Mesendoderm (in vitro differentiated cells): ENCODE results near the gene CMIP.

Source experiments
- DNase-seq: peaks from one replicate; pipeline ENCODE4 v3.0.0; 2013
- H2AK5ac ChIP-seq: 2 replicates; pipeline ENCODE4 v1.6.1; 2013; ENCODE audit warnings: low read length, inconsistent platforms
- H2BK120ac ChIP-seq: 2 replicates; pipeline ENCODE4 v1.6.1; 2013; ENCODE audit warnings: low read depth, mild to moderate bottlenecking, low read length, moderate library complexity, mixed read lengths
- H2BK15ac ChIP-seq: replicated peaks from 2 replicates; pipeline ENCODE4 v1.6.1; 2013; ENCODE audit warnings: low read depth, mild to moderate bottlenecking, moderate library complexity
- H2BK5ac ChIP-seq: 2 replicates; pipeline ENCODE4 v1.6.1; 2013; ENCODE audit warnings: low read length, inconsistent platforms
- H3K18ac ChIP-seq: 2 replicates; pipeline ENCODE4 v1.6.1; 2013; ENCODE audit warnings: mild to moderate bottlenecking, low read length, mixed read lengths
- H3K23ac ChIP-seq: one replicate; pipeline ENCODE4 v1.6.1; 2013; ENCODE audit warnings: low read length
- H3K27ac ChIP-seq: 2 replicates; pipeline ENCODE4 v1.5.1; 2013; ENCODE audit warnings: low read depth, mild to moderate bottlenecking, inconsistent platforms, low read length, moderate library complexity
- H3K27me3 ChIP-seq: 2 replicates; pipeline ENCODE4 v1.6.1; 2013; ENCODE audit warnings: low read length, control low read depth, mild to moderate bottlenecking, inconsistent platforms; ENCODE audit not compliant: insufficient read depth, poor library complexity
- H3K36me3 ChIP-seq: 2 replicates; pipeline ENCODE4 v1.6.1; 2013; ENCODE audit warnings: low read length, inconsistent platforms; ENCODE audit not compliant: control insufficient read depth, insufficient read depth
- H3K4ac ChIP-seq: one replicate; pipeline ENCODE4 v1.6.1; 2013; ENCODE audit warnings: low read depth, mild to moderate bottlenecking, low read length, moderate library complexity
- H3K4me1 ChIP-seq: 2 replicates; pipeline ENCODE4 v1.6.1; 2013; ENCODE audit warnings: low read depth, low read length, inconsistent platforms; ENCODE audit not compliant: control insufficient read depth
- H3K4me2 ChIP-seq: 2 replicates; pipeline ENCODE4 v1.6.1; 2013; ENCODE audit warnings: low read length
- H3K4me3 ChIP-seq: 2 replicates; pipeline ENCODE4 v1.5.1; 2013; ENCODE audit warnings: mild to moderate bottlenecking, low read length
- H3K56ac ChIP-seq: one replicate; pipeline ENCODE4 v1.6.1; 2013; ENCODE audit warnings: low read length
- H3K79me1 ChIP-seq: 2 replicates; pipeline ENCODE4 v1.6.1; 2013; ENCODE audit warnings: low read length, inconsistent platforms
- H3K79me2 ChIP-seq: 2 replicates; pipeline ENCODE4 v1.6.1; 2013; ENCODE audit warnings: mild to moderate bottlenecking, low read length; ENCODE audit not compliant: control insufficient read depth, insufficient read depth
- H3K9ac ChIP-seq: 2 replicates; pipeline ENCODE4 v1.6.1; 2013; ENCODE audit warnings: low read length, inconsistent platforms
- H4K5ac ChIP-seq: one replicate; pipeline ENCODE4 v1.6.1; 2013; ENCODE audit warnings: low read length
- H4K8ac ChIP-seq: one replicate; pipeline ENCODE4 v1.6.1; 2013; ENCODE audit warnings: low read depth, mild to moderate bottlenecking, control low read depth, low read length, moderate library complexity
- WGBS: extraction: QIAGEN DNeasy Blood & Tissue Kit; methylation state at CpG from one replicate; pipeline ENCODE4 v1.1.7; 2013; ENCODE audit warnings: low lambda C conversion rate, missing lambda C conversion rate; ENCODE audit not compliant: insufficient coverage; ENCODE audit errors: extremely low coverage; 5-methylcytosine and 5-hydroxymethylcytosine counted together

Gene CMIP

GRCh38 chr16:81519301-81520150 lies 74.9 kb downstream of the CMIP start:
- no peaks in the 10 kb centered on the region for H3K27me3 ChIP-seq
- H3K4me3 ChIP-seq = no peak overlapping the region
- H2AK5ac ChIP-seq = no peak overlapping the region
- no peak overlapping the region for H3K27ac ChIP-seq
- no peaks in the 10 kb centered on the region for H3K36me3 ChIP-seq
- H3K18ac ChIP-seq = no peak overlapping the region
- H4K5ac ChIP-seq = no peak overlapping the region
- no peak for DNase-seq
- H3K9ac ChIP-seq = no peak overlapping the region
- WGBS = no CpG with 5 or more reads among the region's 9 CpGs
- H3K23ac ChIP-seq = no peak overlapping the region
- no peaks in the 10 kb centered on the region for H3K4me1 ChIP-seq
- H3K79me1 ChIP-seq = peaks cover 35% of the 10 kb centered on the region
- H3K4ac ChIP-seq = no peak overlapping the region
- peaks cover 16% of the 10 kb centered on the region for H3K79me2 ChIP-seq
- no peak overlapping the region for H2BK15ac ChIP-seq
- no peak overlapping the region for H2BK120ac ChIP-seq
- H4K8ac ChIP-seq = no peak overlapping the region
- no peak overlapping the region for H3K56ac ChIP-seq
- H3K4me2 ChIP-seq = no peak overlapping the region
- H2BK5ac ChIP-seq = no peak overlapping the region

GRCh38 chr16:81520151-81520470 lies 75.5 kb downstream of the CMIP start:
- Histone ChIP-seq H3K79me1 (peaks cover 35% of the 10 kb centered on the region), H2BK5ac (no peak overlapping the region), H3K23ac (no peak overlapping the region), H3K27me3 (no peaks in the 10 kb centered on the region), H2BK15ac (no peak overlapping the region), H3K4me1 (no peaks in the 10 kb centered on the region), H3K9ac (no peak overlapping the region), H3K56ac (no peak overlapping the region), H4K8ac (no peak overlapping the region), H3K4me3 (no peak overlapping the region), H4K5ac (no peak overlapping the region), H3K4me2 (no peak overlapping the region), H2BK120ac (no peak overlapping the region), H2AK5ac (no peak overlapping the region), H3K27ac (no peak overlapping the region), H3K18ac (no peak overlapping the region), H3K36me3 (no peaks in the 10 kb centered on the region), H3K79me2 (peaks cover 13% of the 10 kb centered on the region), H3K4ac (no peak overlapping the region)
- no CpG with 5 or more reads among the region's 4 CpGs for WGBS
- no peak for DNase-seq

- WGBS = no CpG with 5 or more reads among the region's 5 CpGs
- no peaks in the 10 kb centered on the region for H3K36me3 ChIP-seq
- no peak overlapping the region for H3K9ac ChIP-seq
- no peak overlapping the region for H3K23ac ChIP-seq
- H3K79me1 ChIP-seq = peaks cover 33% of the 10 kb centered on the region
- no peak overlapping the region for H3K56ac ChIP-seq
- no peak overlapping the region for H2BK15ac ChIP-seq
- H3K27ac ChIP-seq = no peak overlapping the region
- H3K4ac ChIP-seq = no peak overlapping the region
- no peaks in the 10 kb centered on the region for H3K4me1 ChIP-seq
- H3K79me2 ChIP-seq = peaks cover 13% of the 10 kb centered on the region
- no peak overlapping the region for H2BK5ac ChIP-seq
- no peak overlapping the region for H3K4me2 ChIP-seq
- H4K5ac ChIP-seq = no peak overlapping the region
- H3K27me3 ChIP-seq = no peaks in the 10 kb centered on the region
- no peak overlapping the region for H3K18ac ChIP-seq
- no peak overlapping the region for H2AK5ac ChIP-seq
- H2BK120ac ChIP-seq = no peak overlapping the region
- H4K8ac ChIP-seq = no peak overlapping the region
- no peak overlapping the region for H3K4me3 ChIP-seq
- no peak for DNase-seq
Observed at GRCh38 chr16:81520560-81521135, 76.0 kb downstream of the CMIP start.

DNA sequence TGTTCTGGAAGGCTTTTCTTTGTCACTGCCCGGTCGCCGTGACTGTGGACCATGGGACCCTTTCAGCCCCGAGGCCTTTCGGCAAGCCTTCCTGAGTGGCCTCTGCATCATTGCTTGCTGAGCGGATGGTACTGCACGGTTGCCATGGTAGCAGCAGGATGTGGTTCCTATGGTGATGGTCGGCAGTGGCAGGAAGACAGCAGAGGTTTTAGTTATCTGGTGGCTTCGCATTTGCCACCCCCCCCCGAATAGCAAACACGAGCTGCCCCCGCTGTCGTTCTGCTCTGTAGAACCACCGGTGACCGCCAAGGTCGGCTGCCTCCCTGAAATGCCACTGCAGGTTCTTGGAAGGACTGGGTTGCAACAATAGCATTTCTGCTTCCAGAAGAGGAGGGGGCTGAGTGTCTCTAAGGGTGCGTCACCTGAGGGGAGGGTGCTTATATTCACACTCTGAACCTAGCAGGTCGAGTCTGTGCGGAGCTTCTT lies 76.6 kb downstream of the CMIP start:
- H3K4ac ChIP-seq = no peak overlapping the region
- H2BK15ac ChIP-seq = no peak overlapping the region
- no peak overlapping the region for H3K4me2 ChIP-seq
- no peak overlapping the region for H3K9ac ChIP-seq
- H2BK120ac ChIP-seq = no peak overlapping the region
- peaks cover 33% of the 10 kb centered on the region for H3K79me1 ChIP-seq
- WGBS = no CpG with 5 or more reads among the region's 19 CpGs
- DNase-seq = peak; percentile 49
- H3K4me3 ChIP-seq = no peak overlapping the region
- H3K18ac ChIP-seq = no peak overlapping the region
- peak overlapping the region; percentile 53 for H3K23ac ChIP-seq
- H4K5ac ChIP-seq = no peak overlapping the region
- no peak overlapping the region for H3K27ac ChIP-seq
- H4K8ac ChIP-seq = no peak overlapping the region
- peaks cover 15% of the 10 kb centered on the region for H3K79me2 ChIP-seq
- H3K4me1 ChIP-seq = no peaks in the 10 kb centered on the region
- no peak overlapping the region for H2BK5ac ChIP-seq
- no peak overlapping the region for H3K56ac ChIP-seq
- H3K36me3 ChIP-seq = no peaks in the 10 kb centered on the region
- no peaks in the 10 kb centered on the region for H3K27me3 ChIP-seq
- H2AK5ac ChIP-seq = no peak overlapping the region

DNA sequence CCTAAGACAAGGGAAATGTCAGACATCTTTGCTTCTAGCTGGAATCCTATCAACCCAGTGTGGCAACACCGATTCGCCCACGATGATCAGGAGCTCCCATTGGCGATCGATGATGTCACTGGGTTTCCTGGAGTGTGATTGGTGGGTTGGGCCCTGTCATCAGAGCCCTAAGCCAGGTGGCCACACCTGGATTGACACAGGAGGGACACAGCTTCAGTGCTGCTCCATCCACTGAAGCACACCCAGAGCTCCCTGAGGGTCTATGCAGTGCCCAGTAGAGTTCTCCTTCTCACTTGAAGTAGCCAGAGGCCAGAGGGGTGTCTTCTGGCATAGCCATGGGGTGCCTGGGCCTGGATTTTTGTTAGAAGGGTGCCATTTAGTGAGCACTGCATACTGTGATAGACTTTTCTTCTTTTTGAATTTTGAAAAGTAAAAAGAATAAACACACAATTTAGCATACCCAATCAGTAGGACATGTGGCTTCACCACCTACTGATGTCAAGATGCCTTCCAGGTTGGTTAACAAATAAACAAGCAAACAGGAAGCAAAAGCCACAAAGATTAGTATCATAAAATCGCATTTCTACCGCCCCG lies 77.6 kb downstream of the CMIP start:
- Histone ChIP-seq H3K4me2 (no peak overlapping the region), H2AK5ac (no peak overlapping the region), H3K36me3 (no peaks in the 10 kb centered on the region), H3K4me3 (no peak overlapping the region), H3K79me1 (peaks cover 33% of the 10 kb centered on the region), H3K27me3 (no peaks in the 10 kb centered on the region), H2BK5ac (no peak overlapping the region), H3K18ac (no peak overlapping the region), H3K9ac (no peak overlapping the region), H3K4me1 (no peaks in the 10 kb centered on the region), H3K23ac (no peak overlapping the region), H2BK120ac (no peak overlapping the region), H3K79me2 (peaks cover 16% of the 10 kb centered on the region), H3K27ac (no peak overlapping the region), H3K56ac (no peak overlapping the region), H4K8ac (no peak overlapping the region), H4K5ac (no peak overlapping the region), H3K4ac (no peak overlapping the region), H2BK15ac (no peak overlapping the region)
- whole genome bisulfite sequencing = no CpG with 5 or more reads among the region's 8 CpGs
- DNase-seq = peak; percentile 81
